HG03521 (cell line): Measurements from ENCODE around the gene COPS3.
"Not testable (repeated sequence)": the region's sequence is repeated elsewhere in the genome, so short reads cannot be mapped to it uniquely, and the experiment has no call there.

ENCODE experiments used
- ATAC-seq: cut with Tn5 transposase; IDR thresholded peaks from one replicate; pipeline ENCODE4 v1.9.1; 2021; ENCODE audit warnings: mild to moderate bottlenecking, moderate library complexity; ENCODE audit not compliant: unreplicated experiment

COPS3 gene

DNA sequence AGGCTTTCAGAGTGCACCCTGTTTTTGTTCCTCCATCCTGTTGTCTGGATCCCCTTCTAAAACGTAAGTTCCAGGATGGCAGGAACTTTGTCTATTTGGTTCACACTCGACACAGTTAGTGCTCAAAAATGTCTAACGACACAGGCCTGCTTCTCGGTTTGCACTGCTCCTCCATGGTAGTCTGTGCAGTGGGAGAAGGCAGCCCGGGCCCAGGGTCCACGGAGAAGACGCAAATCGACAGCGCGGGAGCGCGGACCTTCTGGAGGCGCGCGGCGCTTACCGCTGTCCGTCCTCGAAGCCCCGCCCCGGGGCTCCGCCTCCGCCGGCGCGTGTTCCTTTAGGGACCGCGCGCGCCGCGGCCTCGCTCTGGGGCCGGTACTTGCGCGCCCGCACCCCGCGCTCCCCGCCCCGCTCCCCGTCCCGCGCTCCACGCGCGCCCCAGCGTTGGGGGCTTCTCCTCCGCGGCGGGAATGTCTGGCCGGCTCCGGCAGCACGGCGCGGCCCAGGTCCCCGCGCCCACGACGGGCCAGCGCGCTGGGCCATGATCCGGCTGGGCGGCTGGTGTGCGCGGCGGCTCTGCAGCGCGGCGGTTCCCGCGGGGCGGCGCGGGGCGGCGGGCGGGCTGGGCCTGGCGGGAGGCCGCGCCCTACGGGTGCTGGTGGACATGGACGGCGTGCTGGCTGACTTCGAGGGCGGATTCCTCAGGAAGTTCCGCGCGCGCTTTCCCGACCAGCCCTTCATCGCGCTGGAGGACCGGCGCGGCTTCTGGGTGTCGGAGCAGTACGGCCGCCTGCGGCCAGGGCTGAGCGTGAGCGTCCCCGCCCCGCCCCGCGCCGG is 22.2 kb upstream of the COPS3 start, which contains the start of gene NT5M:
NT5M (plus strand) TSS at position 364 of the 837 bp plus-strand sequence; CDS start at position 542, 178 bp downstream.
- peak; percentile 64 for ATAC-seq

DNA sequence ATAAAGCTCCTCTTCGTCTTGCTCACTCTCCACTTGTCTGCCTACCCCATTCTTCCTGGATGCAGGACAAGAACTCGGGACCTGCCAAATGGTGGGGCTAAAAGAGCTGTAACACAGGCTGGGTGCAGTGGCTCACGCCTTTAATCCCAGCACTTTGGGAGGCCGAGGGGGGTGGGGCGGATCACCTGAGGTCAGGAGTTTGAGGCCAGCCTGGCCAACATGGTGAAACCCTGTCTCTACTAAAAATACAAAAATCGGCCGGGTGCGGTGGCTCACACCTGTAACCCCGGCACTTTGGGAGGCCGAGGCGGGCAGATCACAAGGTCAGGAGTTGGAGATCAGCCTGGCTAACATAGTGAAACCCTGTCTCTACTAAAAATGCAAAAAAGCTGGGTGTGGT is 20.6 kb upstream of the COPS3 start:
- not testable (repeated sequence) for ATAC-seq

DNA sequence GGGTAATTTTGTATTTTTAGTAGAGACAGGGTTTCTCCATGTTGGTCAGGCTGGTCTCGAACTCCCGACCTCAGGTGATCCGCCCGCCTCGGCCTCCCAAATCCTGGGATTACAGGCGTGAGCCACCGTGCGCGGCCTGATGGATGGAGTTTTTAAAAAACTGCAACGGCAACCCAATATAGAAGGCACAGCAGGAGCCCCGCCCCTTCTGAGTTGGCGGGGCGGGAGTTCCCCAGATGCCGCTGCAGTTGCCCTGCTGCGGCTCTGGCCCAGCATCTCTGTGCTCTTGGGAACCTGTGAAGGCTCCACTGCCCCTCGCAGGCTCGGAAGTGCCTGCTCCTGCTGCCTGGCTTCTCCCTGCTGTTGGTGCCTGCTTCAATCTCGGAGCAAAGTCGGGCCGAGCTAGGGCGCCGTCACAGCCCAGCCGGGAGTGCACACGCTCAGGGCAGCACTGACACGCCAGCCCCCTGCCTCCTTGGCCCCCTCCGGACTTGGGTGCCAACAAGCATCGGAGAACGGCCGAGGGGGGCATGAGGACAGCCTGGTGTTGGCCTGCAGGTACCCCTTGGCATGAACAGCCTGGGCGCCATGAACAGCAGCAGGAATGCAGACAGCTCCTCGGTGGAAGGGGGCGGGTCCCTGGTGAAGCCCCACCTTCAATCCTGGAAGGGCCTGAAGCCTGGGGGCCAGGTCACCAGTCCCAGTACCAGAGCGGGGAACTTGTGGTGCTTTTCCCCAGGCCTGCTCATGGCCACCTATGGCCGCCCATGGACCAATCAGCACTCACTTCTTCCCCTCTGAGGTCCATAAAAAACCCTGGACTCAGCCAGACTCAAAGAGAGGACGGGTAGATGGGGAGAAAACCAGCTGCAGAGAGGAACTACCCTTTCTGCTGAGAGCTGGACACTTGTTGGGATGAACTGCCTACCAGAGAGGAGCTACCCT is 19.9 kb upstream of the COPS3 start:
- no peak for ATAC-seq

DNA sequence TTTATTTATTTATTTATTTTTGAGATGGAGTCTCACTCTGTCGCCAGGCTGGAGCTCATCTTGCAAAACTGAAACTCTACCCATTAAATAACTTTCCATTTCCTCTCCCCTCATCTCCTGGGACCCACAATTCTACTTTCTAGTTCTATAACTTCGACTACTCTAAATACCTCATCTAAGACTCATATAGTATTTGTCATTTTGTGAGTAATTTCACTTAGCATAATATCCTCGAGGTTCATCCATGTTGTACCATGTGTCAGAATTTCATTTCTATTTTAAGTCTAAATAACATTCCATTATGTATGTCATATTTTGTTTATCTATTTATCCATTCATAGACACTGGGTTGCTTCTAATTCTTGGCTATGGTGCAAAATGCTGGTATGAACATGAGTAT is 17.1 kb upstream of the COPS3 start:
- no peak for ATAC-seq

DNA sequence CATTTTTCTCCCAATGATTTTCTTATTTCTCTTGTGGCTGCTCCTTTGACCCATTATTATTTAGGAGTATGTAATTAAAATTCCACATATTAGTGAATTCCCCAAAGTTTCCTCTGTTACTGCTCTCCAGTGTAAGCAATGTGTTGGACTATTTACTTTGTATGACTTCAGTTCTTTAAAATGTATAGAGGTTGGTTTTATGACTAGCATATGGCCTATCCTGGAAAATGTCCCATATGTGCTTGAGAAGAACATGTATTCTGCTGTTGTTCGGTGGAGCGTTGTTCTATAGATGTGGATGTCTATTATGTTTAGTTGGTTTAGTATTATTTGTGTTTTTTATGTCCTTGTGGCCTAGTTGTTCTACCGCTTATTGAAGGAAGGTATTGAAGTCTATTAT is 16.2 kb upstream of the COPS3 start:
- ATAC-seq = no peak

DNA sequence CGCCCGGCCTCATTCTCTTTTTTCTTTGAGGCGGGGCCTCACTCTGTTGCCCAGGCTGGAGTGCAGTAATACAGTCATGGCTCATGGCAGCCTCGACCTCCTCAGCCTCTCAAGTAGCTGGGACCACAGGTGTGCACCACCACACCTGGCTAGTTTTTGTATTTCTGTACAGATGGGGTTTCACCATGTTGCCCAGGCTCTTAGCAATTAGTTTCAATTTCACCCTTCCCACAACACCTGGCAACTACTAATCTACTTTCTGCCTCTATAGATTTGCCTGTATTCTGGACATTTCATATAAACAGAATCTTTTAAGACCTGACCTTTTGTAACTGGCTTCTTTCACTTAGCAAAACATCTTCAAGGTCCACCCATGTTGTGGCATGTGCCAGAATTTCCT is 14.1 kb upstream of the COPS3 start:
- no peak for ATAC-seq

DNA sequence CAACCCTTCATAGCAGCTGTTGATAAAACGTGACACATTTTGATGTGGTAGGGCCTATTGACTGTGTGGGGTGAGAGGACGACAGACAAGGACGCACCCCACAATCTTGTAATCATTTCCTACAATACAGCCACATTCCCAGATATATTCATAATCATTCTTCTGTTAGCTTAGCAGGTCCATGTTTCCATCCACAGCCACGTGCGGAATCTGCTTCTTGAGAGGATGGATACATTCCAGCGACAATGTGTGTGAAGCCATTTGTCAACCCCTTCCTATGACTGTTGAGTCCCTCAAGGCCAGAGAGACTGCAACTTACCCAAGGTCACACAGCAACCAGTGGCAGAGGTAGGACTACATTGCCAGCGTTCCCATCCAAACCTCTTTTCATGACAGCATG is 8.7 kb upstream of the COPS3 start:
- ATAC-seq = no peak

DNA sequence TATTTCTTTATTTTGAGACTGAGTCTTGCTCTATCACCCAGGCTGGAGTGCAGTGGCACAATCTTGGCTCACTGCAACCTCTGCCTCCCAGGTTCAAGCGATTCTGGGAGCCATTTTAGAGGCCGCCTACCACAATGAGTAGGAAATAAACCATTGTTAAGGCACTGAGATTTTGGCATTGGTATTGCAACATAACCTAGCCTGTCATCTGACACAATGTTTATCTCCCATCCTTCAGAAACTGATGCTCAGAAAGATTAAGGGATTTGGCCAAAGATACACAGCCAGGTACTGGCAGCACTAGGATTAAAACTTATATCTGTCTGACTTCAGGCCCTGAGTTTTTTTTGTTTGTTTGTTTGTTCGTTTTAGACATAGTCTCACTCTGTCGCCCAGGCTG is 8.0 kb upstream of the COPS3 start:
- no peak for ATAC-seq

DNA sequence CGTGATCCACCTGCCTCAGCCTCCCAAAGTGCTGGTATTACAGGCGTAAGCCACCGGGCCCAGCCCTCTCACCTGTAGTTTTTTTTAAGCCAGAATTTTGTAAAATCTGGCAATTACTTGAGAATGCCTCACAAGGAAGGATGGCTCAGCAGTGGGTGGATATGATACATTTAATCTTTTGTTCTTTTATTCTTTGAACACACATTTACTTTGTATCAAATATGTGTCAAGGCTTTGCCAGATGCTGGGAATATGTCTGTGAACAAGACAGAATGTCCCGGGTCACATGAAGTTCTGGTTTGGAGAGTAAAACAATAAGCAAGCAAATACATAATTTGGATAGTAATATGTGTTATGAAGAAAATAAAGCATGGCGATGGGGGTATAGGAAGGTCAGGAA is 4.9 kb upstream of the COPS3 start:
- ATAC-seq = no peak

DNA sequence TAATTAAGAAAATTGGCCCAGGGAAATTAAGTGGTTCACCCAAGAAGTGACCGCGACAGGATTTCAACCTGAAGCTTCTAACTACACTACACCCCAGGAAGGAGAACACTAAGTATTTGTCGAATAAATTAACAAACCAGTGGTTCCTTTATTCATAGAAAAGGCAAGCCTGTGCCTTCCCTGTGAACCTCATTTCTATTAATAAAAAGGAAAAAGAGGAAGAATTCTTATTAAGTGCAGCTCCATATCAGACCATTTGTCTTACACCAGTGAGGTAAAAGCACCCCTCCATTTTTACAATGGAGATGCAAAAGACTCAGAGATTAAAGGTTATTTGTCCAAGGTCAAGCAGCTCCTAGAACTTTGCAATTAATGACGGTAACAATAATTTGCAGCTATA is 1.7 kb downstream of the COPS3 start:
- ATAC-seq = no peak

DNA sequence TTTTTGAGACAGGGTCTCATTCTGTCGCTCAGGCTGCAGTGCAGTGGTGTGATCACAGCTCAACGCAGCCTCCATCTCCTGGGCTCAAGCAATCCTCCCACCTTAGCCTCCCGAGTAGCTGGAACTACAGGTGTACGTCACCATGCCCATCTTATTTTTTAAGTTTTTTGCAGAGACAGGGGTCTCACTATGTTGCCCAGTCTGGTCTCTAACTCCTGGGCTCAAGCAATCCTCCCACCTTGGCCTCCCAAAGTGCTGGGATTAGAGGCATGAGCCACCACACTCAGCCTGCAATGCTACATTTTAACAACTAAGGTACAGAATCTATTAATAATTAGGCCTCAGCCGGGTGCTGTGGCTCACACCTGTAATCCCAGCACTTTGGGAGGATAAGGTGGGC is 3.6 kb downstream of the COPS3 start:
- ATAC-seq = not testable (repeated sequence)

DNA sequence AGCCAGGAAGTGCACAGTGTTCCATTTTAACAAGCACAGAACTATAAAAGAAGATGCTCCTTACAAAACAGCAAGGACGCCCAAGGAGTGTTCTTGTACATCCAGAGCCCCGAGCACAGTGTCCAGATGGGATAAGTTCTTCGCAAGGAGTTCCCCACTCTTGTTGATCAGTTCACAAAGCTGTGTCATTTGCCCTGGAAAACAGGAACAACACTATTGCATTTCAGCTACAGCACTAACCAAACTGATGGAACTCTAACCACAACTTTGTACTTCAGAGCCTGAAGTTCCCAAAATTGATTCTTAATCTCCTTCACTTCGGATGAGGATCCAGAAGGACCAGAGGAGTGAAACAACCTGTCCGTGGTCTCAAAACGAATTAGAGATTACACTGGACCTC is 5.1 kb downstream of the COPS3 start:
- ATAC-seq = no peak

DNA sequence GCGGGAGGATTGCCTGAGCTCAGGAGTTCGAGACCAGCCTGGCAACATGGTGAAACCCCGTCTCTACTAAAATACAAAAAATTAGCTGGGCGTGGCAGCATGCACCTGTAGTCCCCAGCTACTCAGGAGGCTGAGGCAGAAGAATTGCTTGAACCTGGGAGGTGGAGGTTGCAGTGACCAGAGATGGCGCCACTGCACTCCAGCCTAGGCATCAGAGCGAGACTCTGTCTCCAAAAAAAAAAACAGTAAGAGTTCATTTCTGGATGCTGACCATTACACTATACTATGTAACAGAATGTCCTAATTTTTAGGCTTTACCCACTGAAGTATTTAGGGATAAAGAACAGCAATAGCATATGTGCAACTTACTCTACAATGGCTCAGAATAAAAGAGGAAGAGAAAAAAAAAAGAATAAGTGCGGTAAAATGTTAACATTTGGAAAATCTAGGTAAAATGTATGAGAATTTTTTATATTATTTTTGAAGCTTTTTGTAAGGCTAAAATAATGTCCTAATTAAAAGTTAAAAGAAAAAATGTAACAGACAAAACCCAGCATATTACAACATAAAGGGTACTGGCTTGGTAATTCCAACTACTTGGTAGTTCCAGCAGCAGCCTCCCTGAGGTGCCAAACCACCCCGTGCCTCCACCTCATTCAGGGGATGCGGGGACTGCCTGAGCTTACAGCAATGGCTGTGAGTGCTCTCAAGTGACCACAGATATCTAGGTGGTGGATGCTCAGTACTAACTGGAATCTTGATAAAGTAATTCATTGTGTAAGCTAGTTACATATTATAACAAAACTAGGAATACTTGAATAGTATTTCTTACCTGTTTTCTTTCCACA is 10.9 kb downstream of the COPS3 start:
- ATAC-seq = no peak

DNA sequence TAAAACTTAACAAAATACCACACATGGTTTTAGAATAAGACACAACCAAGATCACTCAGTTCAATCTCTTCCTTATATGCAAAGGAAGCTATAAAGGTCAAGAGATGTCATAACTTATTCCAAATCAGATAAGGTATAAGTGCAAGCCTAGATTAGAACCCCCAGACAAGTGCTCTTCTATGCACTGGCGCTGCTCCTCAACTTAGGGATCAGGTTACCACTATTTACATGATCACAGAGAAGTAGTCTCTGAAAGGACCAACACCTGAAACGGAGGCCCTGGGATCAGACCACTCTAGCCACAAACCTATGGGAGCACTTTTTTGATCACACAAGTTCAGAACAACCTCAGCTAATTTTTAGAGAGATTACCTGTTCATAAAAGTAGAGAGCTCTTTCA is 16.6 kb downstream of the COPS3 start:
- no peak for ATAC-seq

DNA sequence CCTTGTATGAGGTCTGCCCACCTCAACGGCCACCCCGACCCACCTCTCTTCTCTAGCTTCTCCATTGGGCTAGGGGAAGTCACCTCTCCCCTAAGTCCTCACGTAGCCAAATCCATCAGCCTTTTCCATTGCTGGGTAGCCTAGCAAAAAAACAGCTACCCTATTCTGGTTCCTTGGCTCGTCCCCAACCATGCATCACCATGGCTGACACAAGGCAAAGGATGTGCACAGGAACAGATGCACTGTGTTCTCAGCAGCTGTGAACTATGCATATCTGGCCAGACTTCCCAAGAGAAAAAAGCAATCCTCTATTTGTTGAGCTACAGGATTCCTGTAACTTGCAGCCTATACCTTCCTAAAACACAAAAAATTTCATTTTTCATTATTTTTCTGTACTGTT is 22.0 kb downstream of the COPS3 start:
- no peak for ATAC-seq

DNA sequence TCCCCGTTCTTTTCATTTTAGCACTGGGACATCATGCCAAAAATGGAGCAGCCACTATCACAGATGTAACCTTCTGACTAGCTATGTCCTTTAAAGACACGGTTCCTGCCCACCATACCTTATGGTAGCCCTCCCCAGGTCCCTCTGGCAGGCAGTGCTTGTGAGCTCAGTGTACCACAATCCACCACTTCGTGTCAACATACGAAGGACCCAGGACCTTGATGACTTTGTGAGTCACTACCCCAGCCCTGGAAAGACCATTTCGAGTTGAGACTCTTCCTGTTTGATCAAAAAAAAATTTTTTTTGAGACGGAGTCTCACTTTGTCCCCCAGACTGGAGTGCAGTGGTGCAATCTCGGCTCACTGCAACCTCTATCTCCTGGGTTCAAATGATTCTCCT is 23.0 kb downstream of the COPS3 start:
- ATAC-seq = no peak

DNA sequence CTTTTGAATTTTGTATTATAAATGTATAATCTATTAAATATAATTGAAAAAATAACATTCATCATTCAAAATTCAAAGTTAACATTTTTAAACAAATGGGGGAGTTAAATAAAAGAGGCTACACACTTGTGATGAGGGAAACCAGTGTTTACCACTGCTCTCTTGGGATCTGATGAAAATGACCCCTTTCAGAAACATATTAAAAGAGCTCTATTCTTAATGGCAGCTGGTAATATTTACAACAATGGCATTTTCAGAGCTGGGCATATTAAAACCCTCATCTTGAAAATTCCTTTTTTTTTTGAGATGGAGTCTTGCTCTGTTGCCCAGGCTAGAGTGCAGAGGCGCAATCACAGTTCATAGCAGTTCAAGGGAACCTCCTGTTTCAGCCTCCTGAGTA is 24.7 kb downstream of the COPS3 start:
- ATAC-seq = no peak

DNA sequence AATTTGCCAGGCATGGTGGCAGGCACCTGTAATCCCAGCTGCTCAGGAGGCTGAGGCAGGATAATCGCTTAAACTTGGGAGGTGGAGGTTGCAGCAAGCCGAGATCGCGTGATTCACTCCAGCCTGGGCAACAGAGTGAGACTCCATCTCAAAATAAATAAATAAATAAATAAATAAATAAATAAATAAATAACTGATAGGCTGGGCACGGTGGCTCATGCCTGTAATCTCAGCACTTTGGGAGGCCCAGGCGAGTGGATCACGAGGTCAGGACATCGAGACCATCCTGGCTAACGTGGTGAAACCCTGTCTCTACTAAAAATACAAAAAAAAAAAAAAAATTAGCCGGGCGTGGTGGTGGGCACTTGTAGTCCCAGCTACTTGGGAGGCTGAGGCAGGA is 25.4 kb downstream of the COPS3 start:
- not testable (repeated sequence) for ATAC-seq

DNA sequence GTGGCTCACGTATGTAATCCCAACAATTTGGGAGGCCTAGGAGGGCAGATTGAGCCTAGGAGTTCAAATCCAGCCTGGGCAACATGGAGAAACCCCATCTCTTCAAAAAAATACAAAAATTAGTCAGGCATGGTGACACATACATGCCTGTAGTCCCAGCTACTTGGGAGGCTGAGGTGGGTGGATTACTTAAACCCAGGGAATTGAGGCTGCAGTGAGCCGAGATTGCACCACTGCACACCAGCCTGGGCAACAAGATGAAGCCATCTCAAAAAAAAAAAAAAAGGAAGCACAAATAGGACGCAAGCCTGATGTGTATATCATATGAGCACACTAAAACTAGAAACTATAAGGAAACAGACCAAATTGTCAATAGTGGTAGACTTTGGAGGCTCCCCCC is 27.0 kb downstream of the COPS3 start:
- ATAC-seq = no peak

DNA sequence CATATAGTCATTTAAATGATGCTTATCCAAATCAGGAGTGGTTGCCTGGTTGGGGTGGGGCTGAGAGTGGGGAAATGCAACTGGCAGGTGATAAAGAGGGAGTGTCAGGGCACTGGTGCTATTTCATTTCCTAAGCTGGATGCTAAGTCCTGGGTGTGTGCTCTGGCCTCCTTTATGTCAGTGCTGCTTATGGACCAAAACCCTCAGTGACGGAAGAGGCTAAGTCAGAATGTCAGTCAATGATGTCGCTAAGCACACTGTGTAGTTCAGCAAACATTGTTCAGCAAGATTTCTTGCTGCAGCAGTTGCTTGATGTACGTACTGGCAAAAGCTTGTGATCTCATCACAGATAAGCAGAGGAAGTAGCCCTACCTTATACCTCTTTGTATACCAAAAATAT is 27.6 kb downstream of the COPS3 start:
- no peak for ATAC-seq

DNA sequence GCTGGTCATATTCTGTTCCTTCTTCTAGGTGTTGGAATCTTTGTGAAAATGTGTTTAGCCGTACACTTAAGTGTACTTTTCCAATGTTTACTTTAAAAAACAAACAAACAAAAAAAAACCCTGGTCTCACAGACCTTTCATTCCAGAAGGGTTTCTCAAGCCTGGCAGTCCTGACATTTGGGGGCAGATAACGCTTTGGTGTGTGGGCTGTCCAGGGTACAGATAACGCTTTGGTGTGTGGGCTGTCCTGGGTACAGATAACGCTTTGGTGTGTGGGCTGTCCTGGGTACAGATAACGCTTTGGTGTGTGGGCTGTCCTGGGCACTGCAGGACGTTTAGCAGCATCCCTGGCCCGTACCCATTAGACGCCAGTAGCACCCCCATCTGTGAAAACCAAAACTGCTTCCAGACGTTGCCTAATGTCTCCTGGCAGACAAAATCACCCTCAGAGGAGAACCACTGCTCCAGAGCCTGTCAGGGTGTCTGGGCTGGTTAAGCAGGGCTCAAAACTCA is 28.8 kb downstream of the COPS3 start:
- ATAC-seq = no peak
